ENCODE measurements around the gene YWHAG.

DNA sequence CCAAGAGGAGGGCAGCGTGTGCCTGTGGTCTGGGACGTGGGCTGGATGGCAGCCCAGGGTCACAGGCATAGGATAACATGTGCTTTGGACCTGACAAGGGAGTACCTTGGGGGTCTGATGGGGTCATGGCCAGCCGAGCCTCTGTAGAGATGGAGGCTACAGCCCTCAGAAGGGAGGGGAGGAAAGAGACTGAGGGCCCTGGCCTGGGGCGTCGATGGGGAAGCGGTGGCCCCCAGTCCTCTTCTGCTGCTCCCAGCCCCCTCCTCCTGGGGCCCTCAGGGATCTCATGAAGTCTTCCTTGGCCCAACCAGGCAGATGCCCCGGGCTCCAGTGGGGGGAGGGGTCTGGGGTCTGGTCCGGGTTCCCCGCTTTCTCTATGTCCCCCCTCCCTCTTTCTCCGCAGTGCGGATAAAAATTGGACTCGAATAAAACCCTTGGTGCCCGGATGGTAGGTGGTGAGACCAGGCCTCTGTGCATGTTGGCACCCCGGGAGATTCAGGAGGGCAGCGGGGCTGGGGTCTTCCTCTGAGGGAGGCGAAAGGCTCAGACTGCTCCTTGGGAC, 71.9 kb downstream of the YWHAG start:
- TF ChIP-seq POLR2AphosphoS5 (IDR thresholded peaks at IDR 0.05; ENCODE audit: low read depth, low read length) (no peak), TAF1 (IDR thresholded peaks at IDR 0.05; ENCODE audit: borderline replicate concordance, low read depth, low read length) (no peak), POLR2A (IDR thresholded peaks at IDR 0.05; ENCODE audit: low read depth, low read length) (no peak)

Measured in GM12892 (cell line).